ENCODE data around the gene KDM3A.

- TF ChIP-seq POLR2AphosphoS5 (IDR thresholded peaks at IDR 0.05) (no peak), CTCF (IDR thresholded peaks at IDR 0.05) (no peak), POLR2A (IDR thresholded peaks at IDR 0.05) (no peak), EP300 (IDR thresholded peaks at IDR 0.05) (no peak)
These were observed 57.5 kb downstream of the KDM3A start for GRCh38 chr2:86498468-86499260.
